Liver (tissue), 3 donors: ENCODE results near the gene FKBP15.

Experiments used
- CTCF ChIP-seq: fragments of 150-350 bp; IDR thresholded peaks from 2 replicates; pipeline ENCODE4 v1.5.1; 2017; ENCODE audit warnings: improper control_type of control experiment, low read depth, low read length; ENCODE audit not compliant: missing input control
- EGR1 ChIP-seq, 2 donors: IDR thresholded peaks; 2 replicates each; pipeline ENCODE4 v1.6.1; 2016 to 2018; ENCODE audit warnings: antibody characterized with exemption in 2 of 2, low read depth in 2 of 2
- MAX ChIP-seq: IDR thresholded peaks from 2 replicates; pipeline ENCODE4 v1.6.1; 2016; ENCODE audit warnings: antibody characterized with exemption
- REST ChIP-seq: IDR thresholded peaks from 2 replicates; pipeline ENCODE4 v1.6.1; 2016; ENCODE audit warnings: antibody characterized with exemption, mild to moderate bottlenecking
- TAF1 ChIP-seq: conservative IDR thresholded peaks from 2 replicates; pipeline ENCODE4 v1.6.1; 2016; ENCODE audit warnings: antibody characterized with exemption, mild to moderate bottlenecking
- ZBTB33 ChIP-seq: IDR thresholded peaks from 2 replicates; pipeline ENCODE4 v1.6.1; 2016; ENCODE audit warnings: antibody characterized with exemption
- donor health status: healthy.
- donor health status: healthy.

GRCh38 chr9:113221800-113222481 lies 864 bp upstream of the FKBP15 start:
- no peak for TF ChIP-seq REST
- no peak for TF ChIP-seq CTCF
- no peak for TF ChIP-seq MAX
- TF ChIP-seq TAF1: no peak
- no peak for TF ChIP-seq EGR1 (IDR thresholded peaks at IDR 0.05; ENCODE audit: low read depth in 2 of 2)
- no peak for TF ChIP-seq ZBTB33
